CD4-positive, alpha-beta T cell treated with Interleukin-15 for 1 hour (primary cell): ENCODE data around the gene GCLC.
A peak's percentile ranks its signal among the peaks of the same experiment; 100 is the strongest.
"Not testable (repeated sequence)": the region's sequence is repeated elsewhere in the genome, so short reads cannot be mapped to it uniquely, and the experiment has no call there.

Experiments used
- DNase-seq: peaks from one replicate; pipeline ENCODE4 v3.0.0-alpha.2; 2020

The GCLC gene

GRCh38 chr6:53487080-53487479 lies 57.8 kb downstream of the GCLC start:
- DNase-seq = no peak

DNA sequence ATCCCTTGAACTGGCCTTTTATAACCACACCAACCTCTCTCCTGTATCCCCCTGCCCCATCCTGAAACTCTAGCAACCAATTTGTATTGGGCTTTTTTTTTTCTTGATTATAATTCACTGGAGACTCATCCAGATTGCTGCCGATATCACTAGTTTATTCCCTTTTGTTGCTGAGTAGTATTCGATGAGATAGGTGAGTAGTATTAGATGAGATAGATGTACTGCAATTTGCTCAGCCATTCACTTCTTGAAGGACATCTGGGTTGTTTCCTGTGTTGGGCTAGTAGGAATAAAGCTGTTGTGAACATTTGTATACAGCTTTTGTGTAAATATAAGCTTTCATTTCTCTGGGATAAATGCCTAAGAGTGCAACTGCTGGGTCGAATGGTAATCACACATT lies 58.2 kb downstream of the GCLC start:
- DNase-seq = no peak

- peak; percentile 48 for DNase-seq
Measured at GRCh38 chr6:53484476-53485280, 60.2 kb downstream of the GCLC start.

DNA sequence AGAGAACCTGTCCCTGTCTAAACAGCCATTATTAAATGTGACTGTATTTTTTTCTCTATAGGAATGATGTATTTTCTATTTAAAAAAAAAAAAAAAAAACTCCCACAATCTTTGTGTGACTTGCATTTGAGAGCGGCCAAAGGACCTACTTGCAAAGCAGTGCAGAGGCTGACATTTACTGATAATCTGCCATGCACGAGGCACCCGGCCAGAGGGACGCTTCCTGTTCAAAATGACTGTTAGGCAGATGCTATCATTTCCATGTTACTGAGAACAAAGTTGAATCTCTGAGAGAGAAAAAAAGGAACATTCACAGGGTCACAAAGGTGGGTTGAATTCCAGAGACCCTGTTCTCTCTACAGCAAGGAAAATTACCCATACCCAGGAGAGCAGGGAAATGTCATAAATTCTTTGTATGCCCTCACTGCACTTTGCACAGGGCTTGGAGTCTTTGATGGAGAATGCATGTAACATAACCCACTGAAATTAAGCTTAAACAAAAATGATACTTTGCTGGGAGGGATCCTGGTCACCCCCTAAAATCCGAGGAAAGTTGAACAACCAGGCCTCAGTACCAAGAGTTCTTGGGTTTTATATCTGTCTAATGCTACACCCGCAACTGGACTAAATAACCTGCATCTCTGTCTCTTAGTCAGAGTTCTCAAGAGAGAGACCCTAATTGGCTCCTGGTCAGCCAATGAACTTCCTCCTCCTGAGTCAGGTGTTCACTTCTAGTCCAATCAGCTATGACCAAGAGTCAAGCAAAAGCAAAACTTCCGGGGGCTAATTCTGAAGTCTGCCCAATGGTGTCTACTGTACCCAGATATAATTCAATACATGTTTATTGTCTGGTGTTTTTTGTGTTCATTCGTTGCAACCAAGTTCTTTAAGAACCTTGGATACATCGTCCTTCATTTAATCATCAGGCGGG lies 61.2 kb downstream of the GCLC start:
- no peak for DNase-seq

GRCh38 chr6:53481323-53481722 lies 63.6 kb downstream of the GCLC start:
- DNase-seq = no peak

DNA sequence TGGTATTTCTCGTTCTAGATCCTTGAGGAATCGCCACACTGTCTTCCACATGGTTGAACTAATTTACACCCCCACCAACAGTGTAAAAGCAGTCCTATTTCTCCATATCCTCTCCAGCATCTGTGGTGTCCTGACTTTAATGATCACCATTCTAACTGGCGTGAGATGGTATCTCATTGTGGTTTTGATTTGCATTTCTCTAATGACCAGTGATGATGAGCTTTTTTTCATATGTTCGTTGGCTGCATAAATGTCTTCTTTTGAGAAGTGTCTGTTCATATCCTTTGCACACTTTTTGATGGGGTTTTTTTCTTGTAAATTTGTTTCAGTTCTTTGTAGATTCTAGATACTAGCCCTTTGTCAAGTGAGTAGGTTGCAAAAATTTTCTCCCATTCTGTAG lies 64.1 kb downstream of the GCLC start:
- DNase-seq = not testable (repeated sequence)

DNA sequence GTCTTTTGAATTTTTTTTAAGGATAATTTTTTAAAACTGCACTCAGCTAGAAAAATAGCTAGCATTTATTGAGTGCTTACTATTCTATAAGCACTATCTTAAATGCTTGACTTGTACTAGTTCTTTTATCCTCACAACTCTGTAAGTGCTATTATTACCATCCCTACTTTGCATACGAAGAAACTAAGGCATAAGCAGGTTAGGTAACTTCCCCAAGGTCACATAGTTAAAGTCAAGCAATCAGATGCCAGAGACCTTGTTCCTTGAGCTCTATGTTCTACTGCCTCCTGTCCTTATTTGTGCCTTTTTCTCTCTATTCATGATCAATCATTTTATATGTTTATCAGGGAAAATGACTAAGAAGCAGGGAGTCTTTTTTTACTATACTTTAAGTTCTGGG lies 65.0 kb downstream of the GCLC start:
- DNase-seq = no peak

GRCh38 chr6:53476964-53477363 lies 67.9 kb downstream of the GCLC start:
- DNase-seq = no peak

- DNase-seq = no peak
Measured at GRCh38 chr6:53474010-53474409, 70.9 kb downstream of the GCLC start.

- no peak for DNase-seq
Measured at GRCh38 chr6:53469163-53469562, 75.7 kb downstream of the GCLC start.

GRCh38 chr6:53466257-53466656 lies 78.6 kb downstream of the GCLC start:
- no peak for DNase-seq

DNA sequence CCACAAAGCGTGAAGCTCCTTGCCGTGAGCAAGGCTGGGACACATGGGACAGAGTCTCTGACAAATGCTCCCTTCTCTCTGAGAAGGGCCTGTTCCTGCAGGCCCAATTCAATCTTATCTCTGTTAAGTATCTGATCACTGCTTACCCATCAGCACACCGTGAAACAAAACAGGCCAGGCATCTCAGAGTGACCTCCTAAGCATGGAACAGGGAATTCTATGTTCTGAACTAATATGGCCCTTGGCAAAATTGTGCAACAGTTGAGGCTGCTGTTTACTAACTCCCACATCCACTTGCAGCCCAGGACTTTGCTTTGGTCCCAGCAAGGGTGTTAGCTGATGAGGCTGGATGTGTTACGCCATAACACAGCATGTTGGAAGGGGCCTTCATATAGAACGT lies 79.2 kb downstream of the GCLC start:
- DNase-seq = no peak

- no peak for DNase-seq
Measured at GRCh38 chr6:53464927-53465460, 79.9 kb downstream of the GCLC start.

GRCh38 chr6:53464483-53464882 lies 80.4 kb downstream of the GCLC start:
- DNase-seq = no peak

- DNase-seq = peak; percentile 22
Measured at GRCh38 chr6:53461696-53462095, 83.2 kb downstream of the GCLC start.

- DNase-seq = no peak
Measured at GRCh38 chr6:53461041-53461656, 83.8 kb downstream of the GCLC start.

- DNase-seq = no peak
Measured at GRCh38 chr6:53458105-53458866, 86.6 kb downstream of the GCLC start.

- DNase-seq = no peak
Measured at GRCh38 chr6:53456809-53457208, 88.1 kb downstream of the GCLC start.

- DNase-seq = no peak
Measured at GRCh38 chr6:53455678-53456077, 89.2 kb downstream of the GCLC start.

DNA sequence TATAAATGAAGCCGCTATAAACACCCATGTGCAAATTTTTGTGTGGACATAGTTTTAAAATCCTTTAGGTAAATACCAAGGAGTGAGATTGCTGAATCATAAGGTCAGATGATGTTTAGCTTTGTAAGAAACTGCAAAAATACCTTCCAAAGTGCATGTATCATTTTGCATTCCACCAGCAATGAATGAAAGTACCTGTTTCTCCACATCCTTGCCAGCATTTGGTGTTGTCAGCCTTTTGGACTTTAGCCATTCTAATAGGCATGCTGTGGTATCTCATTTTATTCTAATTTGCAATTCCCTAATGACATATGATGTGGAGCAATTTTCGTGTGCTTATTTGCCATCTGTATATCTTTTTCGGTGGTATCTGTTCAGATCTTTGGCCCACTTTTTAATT lies 93.7 kb downstream of the GCLC start:
- no peak for DNase-seq

DNA sequence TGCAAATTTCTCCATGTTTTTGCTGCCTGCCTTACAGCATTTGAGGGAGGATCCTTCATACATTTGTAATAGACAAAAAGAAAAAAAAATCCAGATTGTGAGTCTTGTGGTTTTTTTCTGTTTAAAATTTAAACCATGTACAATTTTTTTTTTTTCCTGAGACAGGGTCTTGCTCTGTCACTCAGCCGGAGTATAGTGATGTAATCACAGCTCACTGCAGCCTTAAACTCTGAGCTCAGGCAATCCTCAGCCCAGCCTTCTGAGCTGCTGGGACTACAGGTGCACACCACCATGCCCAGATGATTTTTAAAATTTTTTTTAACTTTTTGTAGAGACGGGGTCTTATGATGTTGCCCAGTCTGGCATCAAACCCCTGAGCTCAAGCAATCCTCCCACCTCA lies 97.0 kb downstream of the GCLC start:
- no peak for DNase-seq
